Hepatocyte (in vitro differentiated cells): ENCODE data around the gene NOS1AP.

Experiments
- CTCF ChIP-seq: fragments of 200-600 bp; sonication (generic); IDR thresholded peaks from 2 replicates; pipeline ENCODE4 v1.5.1; 2016; ENCODE audit warnings: antibody characterized with exemption, mild to moderate bottlenecking; ENCODE audit not compliant: poor library complexity
- EZH2 ChIP-seq: fragments of 200-600 bp; sonication (generic); IDR thresholded peaks from 2 replicates; pipeline ENCODE4 v1.6.1; 2016; ENCODE audit warnings: antibody characterized with exemption, mild to moderate bottlenecking, borderline replicate concordance
- EZH2phosphoT487 ChIP-seq: fragments of 200-600 bp; sonication (generic); IDR thresholded peaks from one replicate; pipeline ENCODE4 v1.6.1; 2018; ENCODE audit warnings: antibody characterized with exemption, mild to moderate bottlenecking, low read depth, moderate library complexity; ENCODE audit not compliant: unreplicated experiment, severe bottlenecking

GRCh38 chr1:162389971-162390370, 320.5 kb downstream of the NOS1AP start:
- TF ChIP-seq CTCF = no peak
- no peak for TF ChIP-seq EZH2
- no peak for TF ChIP-seq EZH2phosphoT487
